K562 (cell line): ENCODE measurements around the gene LTBP1. TPM values are rescaled to one million over a fixed set of nuclear protein-coding genes. Genes with fewer than 3 reads are reported as not detected.

Experiments used
- EGR1 ChIP-seq: fragments of 450-650 bp; conservative IDR thresholded peaks from 2 replicates; pipeline ENCODE4 v1.6.1; 2017; ENCODE audit warnings: mild to moderate bottlenecking
- HMG20A ChIP-seq: fragments of 450-650 bp; formaldehyde crosslinking; conservative IDR thresholded peaks from 2 replicates; pipeline ENCODE4 v1.4.0; 2020; ENCODE audit warnings: mild to moderate bottlenecking, mixed read lengths
- MCM5 ChIP-seq: fragments of 450-650 bp; IDR thresholded peaks from 2 replicates; pipeline ENCODE4 v1.6.1; 2016; ENCODE audit warnings: low read depth
- SNRNP70 ChIP-seq: fragments of 200-400 bp; formaldehyde crosslinking; optimal IDR thresholded peaks from 2 replicates; pipeline ENCODE3; 2017; ENCODE audit warnings: low read depth, low read length
- SOX6 ChIP-seq: fragments of 450-650 bp; IDR thresholded peaks from 2 replicates; pipeline ENCODE4 v1.6.1; 2014; ENCODE audit warnings: mild to moderate bottlenecking
- ZFP1 ChIP-seq: fragments of 450-650 bp; formaldehyde crosslinking; IDR thresholded peaks from 2 replicates; pipeline ENCODE4 v1.4.0; 2020; ENCODE audit warnings: mild to moderate bottlenecking, mixed read lengths
- ZNF232 ChIP-seq: sonication (generic); formaldehyde crosslinking; IDR thresholded peaks from 2 replicates; pipeline ENCODE4 v1.8.0; 2022; ENCODE audit warnings: mild to moderate bottlenecking, missing genetic modification reagents
- polyA plus RNA-seq, 8 experiments: library from polyadenylated mRNA; depleted of rRNA in 4 of 8; stranded (reverse) in 5 of 8; unstranded in 3 of 8; fragments of >200 nt; fragmentation: Nextera tagmentation in 2 of 8; fragmentation: Illumina TruSeq in 1 of 8; extraction: Ambion mirVana in 2 of 8; extraction: Trizol in 1 of 8; gene quantifications; 2 replicates each; pipeline versions ENCODE4 v1.2.1 to v1.2.3, GENCODE V29; 2011 to 2014; ENCODE audit warnings: inconsistent platforms in 1 of 8, missing spikeins in 1 of 8
- total RNA-seq, 7 experiments: library from RNA; depleted of rRNA in 6 of 7; stranded (reverse); fragments of >200 nt in 6 of 7; fragmentation: Illumina TruSeq in 2 of 7; extraction: Trizol in 2 of 7; gene quantifications; 2 replicates each; pipeline versions ENCODE4 v1.2.1 to v1.2.3, GENCODE V29; 2011 to 2021; ENCODE audit warnings: low replicate concordance in 1 of 7
- TF ChIP-seq, protein P1 (sequence below): sonication (generic); formaldehyde crosslinking; IDR thresholded peaks from 2 replicates; pipeline ENCODE4 v1.8.0; 2022; ENCODE audit warnings: mild to moderate bottlenecking, missing genetic modification reagents

The LTBP1 gene
- total and polyA plus RNA-seq, 9 of the 15 experiments (the other 6 are each of a cell fraction or from before 2014, with no cell fraction given) = 3.6 to 16.4 (median 8.5) TPM

DNA sequence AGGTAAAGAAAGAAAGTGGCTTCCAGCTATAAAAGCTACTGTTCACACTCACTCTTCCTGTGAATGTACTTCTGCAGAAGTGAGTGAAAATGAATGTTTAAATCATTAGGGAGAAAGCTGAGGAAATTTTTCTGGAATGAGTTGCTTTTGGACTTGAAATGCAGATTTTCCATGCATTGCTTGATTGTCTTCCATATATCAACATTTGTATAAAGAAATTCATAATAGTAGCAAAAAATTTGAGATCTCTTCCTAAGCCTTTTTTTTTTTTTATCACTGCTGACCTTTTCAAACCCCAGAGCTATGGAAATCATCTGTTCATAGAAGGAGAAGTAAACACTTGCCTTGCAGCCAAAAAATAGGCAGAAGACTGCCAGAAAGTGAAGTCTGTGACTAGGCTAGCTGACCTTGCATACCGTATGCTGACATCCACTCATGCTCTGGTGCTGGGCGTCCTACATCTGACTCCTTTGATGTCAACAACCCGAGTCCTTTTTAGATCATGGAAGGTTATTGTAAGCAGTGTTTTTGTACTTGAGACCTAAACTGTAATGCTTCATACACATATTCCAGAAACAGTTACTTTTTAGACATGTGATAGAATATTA, 375.2 kb downstream of the LTBP1 start (continued):
- TF ChIP-seq, protein P1, sequence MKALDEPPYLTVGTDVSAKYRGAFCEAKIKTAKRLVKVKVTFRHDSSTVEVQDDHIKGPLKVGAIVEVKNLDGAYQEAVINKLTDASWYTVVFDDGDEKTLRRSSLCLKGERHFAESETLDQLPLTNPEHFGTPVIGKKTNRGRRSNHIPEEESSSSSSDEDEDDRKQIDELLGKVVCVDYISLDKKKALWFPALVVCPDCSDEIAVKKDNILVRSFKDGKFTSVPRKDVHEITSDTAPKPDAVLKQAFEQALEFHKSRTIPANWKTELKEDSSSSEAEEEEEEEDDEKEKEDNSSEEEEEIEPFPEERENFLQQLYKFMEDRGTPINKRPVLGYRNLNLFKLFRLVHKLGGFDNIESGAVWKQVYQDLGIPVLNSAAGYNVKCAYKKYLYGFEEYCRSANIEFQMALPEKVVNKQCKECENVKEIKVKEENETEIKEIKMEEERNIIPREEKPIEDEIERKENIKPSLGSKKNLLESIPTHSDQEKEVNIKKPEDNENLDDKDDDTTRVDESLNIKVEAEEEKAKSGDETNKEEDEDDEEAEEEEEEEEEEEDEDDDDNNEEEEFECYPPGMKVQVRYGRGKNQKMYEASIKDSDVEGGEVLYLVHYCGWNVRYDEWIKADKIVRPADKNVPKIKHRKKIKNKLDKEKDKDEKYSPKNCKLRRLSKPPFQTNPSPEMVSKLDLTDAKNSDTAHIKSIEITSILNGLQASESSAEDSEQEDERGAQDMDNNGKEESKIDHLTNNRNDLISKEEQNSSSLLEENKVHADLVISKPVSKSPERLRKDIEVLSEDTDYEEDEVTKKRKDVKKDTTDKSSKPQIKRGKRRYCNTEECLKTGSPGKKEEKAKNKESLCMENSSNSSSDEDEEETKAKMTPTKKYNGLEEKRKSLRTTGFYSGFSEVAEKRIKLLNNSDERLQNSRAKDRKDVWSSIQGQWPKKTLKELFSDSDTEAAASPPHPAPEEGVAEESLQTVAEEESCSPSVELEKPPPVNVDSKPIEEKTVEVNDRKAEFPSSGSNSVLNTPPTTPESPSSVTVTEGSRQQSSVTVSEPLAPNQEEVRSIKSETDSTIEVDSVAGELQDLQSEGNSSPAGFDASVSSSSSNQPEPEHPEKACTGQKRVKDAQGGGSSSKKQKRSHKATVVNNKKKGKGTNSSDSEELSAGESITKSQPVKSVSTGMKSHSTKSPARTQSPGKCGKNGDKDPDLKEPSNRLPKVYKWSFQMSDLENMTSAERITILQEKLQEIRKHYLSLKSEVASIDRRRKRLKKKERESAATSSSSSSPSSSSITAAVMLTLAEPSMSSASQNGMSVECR (CRISPR knock-in tag) = no peak
- TF ChIP-seq EGR1 (no peak), MCM5 (no peak), HMG20A (CRISPR knock-in tag) (no peak), SNRNP70 (no peak), ZNF232 (CRISPR knock-in tag) (no peak), ZFP1 (CRISPR knock-in tag) (no peak), SOX6 (no peak)
